Skin epidermis (tissue), 12 donors: ENCODE results near the gene WSB2.
"Not testable (repeated sequence)": the region's sequence is repeated elsewhere in the genome, so short reads cannot be mapped to it uniquely, and the experiment has no call there.

ENCODE experiments used
- H3K27ac ChIP-seq, 21 experiments: fragments of 200-600 bp; sonication (generic) in 11 of 21; one replicate each; pipeline ENCODE4 v1.5.0; 2020; ENCODE audit warnings: mild to moderate bottlenecking in 3 of 21, inconsistent platforms in 2 of 21, moderate library complexity in 2 of 21
- H3K4me3 ChIP-seq, 7 experiments: fragments of 200-600 bp; sonication (generic) in 2 of 7; one replicate each; pipeline ENCODE4 v1.5.0; 2020; ENCODE audit warnings: inconsistent platforms in 2 of 7, mild to moderate bottlenecking in 2 of 7, moderate library complexity in 1 of 7

WSB2 gene

GRCh38 chr12:118061011-118061872 lies at the start of gene WSB2:
Gene WSB2, minus strand, starts transcription at chr12:118061179. Its CDS starts 131 bp downstream, at chr12:118061048.
- Histone ChIP-seq H3K27ac (peak within 1 kb of the TSS; percentile 87 to 99 (median 95)), H3K4me3 (peak within 1 kb of the TSS; percentile 67 to 97 (median 71))

- Histone ChIP-seq H3K27ac (no peak overlapping the region), H3K4me3 (no peak overlapping the region)
Observed at GRCh38 chr12:118109088-118109487, 48.1 kb upstream of the WSB2 start.

DNA sequence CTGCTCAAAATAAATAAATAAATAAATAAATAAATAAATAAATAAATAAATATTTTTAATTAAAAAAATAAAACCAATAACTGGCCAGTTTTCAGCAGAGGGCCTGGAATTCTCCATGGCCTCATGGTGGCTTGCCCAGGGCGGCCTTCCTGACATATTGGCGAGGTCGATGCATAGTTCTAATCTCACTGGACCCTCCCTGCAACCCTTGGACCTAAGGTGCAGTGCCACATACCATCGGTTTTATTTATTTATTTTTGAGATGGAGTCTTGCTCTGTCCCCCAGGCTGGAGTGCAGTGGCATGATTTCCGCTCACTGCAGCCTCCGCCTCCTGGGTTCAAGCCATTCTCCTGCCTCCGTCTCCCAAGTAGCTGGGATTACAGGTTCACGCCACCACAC lies 46.7 kb upstream of the WSB2 start:
- H3K27ac ChIP-seq: no peak overlapping the region

GRCh38 chr12:118107011-118107410 lies 46.0 kb upstream of the WSB2 start:
- H3K27ac ChIP-seq: no peak overlapping the region

More for the DNA sequence above, 46.7 kb upstream of the WSB2 start:
- H3K4me3 ChIP-seq: no peak overlapping the region

DNA sequence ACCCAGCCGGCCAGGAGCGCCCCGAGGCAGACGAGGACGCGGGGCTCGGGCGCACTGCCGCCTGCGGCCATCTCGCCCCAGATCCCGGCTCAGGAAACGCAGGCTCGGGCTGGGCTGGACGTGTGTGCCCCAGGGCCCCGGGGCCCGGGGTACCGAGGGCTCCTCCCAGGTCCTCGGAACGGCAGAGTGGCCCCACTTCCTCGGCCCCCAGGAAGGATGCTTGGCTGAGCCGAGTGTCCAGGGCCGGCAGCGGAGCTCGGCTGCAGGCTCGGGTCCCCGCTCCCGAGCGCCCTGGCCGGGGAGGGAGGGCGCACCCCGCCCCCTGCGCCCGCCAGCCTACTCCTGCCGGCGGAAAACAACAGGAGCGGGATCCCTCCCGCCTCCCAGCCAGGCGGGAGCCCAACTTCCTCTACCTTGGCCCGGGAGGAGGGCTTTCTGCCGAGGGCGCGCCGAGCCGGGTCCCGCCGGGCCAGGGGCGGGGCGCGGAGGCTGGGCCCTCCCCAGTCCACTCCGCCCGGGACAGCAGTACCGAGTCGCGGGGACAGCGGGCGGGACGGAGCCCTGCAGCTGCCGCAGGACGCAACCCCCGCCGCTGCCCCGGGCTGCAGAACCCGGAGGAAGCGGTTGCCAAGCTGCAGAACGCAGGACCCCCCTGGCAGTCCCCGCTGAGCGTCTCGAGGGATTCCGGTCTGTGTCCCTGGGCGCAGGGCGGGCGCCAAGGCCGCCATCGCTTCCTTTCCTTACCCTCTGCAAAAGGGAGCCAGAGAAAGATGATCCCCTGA lies 42.8 kb upstream of the WSB2 start, which contains the start of gene VSIG10:
VSIG10 (minus strand) TSS at position 411 of the 782 bp plus-strand sequence; CDS start at position 71, 340 bp downstream.
- Histone ChIP-seq H3K4me3 (peak within 1 kb of the TSS; percentile 67 to 85 (median 72)), H3K27ac (peak within 1 kb of the TSS; percentile 4 to 85 (median 64))

More at GRCh38 chr12:118107011-118107410, 46.0 kb upstream of the WSB2 start:
- no peak overlapping the region for H3K4me3 ChIP-seq

DNA sequence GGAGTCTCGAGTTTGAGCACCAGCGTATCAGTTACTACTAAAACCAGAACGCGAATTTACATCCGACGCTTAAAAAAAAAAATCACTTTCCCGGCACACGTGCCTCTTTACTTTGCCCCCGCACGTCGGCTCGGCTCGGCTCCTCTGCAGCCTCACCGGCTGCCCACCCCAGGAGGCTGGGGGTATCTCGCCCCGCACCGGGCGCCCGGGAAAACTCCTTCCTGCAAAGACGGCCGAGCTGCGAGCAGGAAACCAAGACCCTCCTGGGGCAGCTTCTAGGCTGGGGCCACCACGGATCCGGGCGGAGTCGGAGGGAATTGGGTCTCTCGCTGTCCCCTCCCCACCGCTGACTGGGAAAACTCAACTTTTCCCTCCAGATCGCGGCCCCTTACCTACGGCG lies 42.2 kb upstream of the WSB2 start:
- Histone ChIP-seq H3K27ac (peak overlapping the region; percentile 4 to 85 (median 64)), H3K4me3 (peak overlapping the region; percentile 67 to 85 (median 72))

DNA sequence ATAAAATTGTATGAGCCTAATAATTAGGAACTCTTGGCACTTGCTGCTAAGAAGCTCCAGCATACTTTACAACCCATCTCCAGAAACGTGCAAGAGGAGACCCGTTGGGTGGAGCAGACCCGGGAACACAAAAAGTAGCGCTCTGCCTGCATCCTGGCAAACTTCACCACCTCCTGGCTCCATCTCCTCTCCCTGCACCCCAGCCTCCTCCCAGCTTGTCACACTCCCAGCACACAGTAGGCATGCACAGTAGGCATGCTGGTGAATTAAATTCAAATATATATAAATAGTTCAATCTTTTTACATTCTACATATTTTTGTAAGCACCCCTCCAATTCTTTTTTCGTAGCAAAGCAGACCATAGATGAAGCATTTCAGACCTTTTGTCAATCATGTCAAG lies 41.6 kb upstream of the WSB2 start:
- H3K27ac ChIP-seq: peak overlapping the region in 1 of 21 experiments; percentile 75

DNA sequence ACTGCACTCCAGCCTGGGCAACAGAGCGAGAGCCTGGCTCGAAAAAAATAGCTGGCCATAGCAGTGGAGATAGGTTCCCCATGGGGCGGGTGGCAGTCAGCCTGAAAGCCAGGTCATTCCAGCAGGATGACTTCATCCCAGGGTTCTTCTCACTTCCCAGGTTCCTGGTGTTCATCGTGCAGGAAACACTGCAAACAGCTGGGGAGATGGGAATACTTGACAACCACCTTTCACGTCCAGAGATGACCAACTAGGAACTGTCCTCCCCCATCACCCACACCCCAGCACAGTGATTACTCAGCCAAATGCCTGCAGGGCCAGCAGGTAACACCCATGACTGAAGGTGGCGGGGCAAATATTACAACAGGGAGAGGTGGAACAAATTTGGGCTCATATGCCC lies 41.1 kb upstream of the WSB2 start:
- Histone ChIP-seq H3K27ac (no peak overlapping the region), H3K4me3 (no peak overlapping the region)

More for the DNA sequence above, 41.6 kb upstream of the WSB2 start:
- peak overlapping the region in 5 of 7 experiments; percentile 70 to 85 (median 72) for H3K4me3 ChIP-seq

- Histone ChIP-seq H3K4me3 (no peak overlapping the region), H3K27ac (no peak overlapping the region)
Observed at GRCh38 chr12:118101051-118101450, 40.1 kb upstream of the WSB2 start.

- Histone ChIP-seq H3K27ac (no peak overlapping the region), H3K4me3 (no peak overlapping the region)
Observed at GRCh38 chr12:118098911-118099671, 38.1 kb upstream of the WSB2 start.

- Histone ChIP-seq H3K4me3 (no peak overlapping the region), H3K27ac (no peak overlapping the region)
Observed at GRCh38 chr12:118098401-118098800, 37.4 kb upstream of the WSB2 start.

DNA sequence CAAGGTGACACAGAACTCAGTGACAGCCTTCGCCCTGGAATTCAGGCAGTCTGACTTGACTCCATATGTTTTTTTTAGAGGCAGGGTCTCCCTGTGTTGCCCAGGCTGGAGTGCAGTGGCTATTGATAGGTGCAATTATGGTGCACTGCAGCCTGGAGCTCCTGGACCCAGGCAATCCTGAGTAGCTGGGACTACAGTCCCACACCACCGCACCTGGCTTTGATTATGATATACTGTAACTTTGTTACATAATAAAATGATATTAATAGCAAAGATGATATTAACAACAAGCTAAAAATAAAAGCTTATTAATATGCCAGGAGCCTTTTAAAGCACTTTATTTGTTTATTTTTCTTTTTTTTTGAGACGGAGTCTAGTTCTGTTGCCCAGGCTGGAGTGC lies 33.1 kb upstream of the WSB2 start:
- H3K4me3 ChIP-seq: no peak overlapping the region
- H3K27ac ChIP-seq: no peak overlapping the region

DNA sequence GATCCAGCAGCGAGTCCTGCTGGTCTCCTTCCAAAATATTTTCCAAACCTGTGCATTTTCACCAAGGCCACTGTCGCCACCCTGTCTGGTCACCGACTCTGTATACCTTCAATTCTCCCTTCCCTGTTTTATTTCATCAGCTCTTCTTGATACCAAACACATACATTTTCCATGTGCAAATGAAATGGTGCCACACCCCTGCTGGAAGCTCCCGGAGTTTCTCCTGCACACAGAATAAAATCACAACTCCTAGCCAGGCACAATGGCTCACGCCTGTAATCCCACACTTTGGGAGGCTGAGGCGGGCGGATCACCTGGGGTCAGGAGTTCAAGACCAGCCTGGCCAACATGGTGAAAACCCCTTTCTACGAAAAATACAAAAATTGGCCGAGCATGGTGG lies 28.8 kb upstream of the WSB2 start:
- Histone ChIP-seq H3K27ac (no peak overlapping the region), H3K4me3 (no peak overlapping the region)

- Histone ChIP-seq H3K4me3 (no peak overlapping the region), H3K27ac (no peak overlapping the region)
Observed at GRCh38 chr12:118082161-118082560, 21.2 kb upstream of the WSB2 start.

GRCh38 chr12:118081521-118081920 lies 20.5 kb upstream of the WSB2 start:
- not testable (repeated sequence) for H3K4me3 ChIP-seq, H3K27ac ChIP-seq

GRCh38 chr12:118073768-118074167 lies 12.8 kb upstream of the WSB2 start:
- Histone ChIP-seq H3K4me3 (no peak overlapping the region), H3K27ac (no peak overlapping the region)

DNA sequence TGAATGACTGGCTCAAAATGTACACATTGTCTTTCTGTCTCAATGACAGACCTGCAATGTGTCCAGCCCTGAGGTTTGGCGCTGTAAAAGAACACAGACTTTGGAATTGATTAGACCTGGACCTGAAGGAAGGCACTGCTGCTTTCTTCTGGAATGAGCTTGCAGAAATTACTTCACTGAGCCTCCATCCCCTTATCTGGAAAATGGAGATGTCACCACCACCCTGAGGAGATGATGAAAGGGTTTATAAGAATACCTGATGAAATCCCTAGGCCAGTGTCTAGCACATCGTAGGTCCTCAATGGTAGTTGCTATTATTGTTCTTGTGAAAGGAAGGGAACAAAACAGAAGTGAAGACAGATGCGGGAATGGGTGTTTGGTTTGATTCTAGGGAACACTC lies 9.7 kb upstream of the WSB2 start:
- Histone ChIP-seq H3K4me3 (no peak overlapping the region), H3K27ac (no peak overlapping the region)

GRCh38 chr12:118068445-118068844 lies 7.5 kb upstream of the WSB2 start:
- H3K27ac ChIP-seq: no peak overlapping the region
- H3K4me3 ChIP-seq: no peak overlapping the region

DNA sequence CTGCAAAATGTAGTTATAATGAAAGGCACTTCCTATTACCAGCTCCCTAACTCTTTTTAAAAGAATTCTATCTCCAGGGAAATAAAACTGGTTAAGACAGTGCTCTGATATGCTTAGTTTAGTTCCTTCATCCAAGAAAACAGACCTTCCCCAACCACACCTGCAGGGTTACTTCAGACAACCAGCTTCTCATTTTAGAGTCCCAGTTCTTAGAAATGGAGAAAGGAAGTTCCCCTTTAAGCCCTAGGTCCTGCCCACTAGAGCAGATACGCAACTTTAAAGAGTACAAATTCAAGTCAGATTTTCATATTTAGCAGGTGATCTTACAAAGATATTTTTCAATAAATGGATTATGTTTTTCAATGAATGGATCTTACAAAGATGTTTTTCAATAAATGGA lies 4.4 kb upstream of the WSB2 start:
- no peak overlapping the region for H3K4me3 ChIP-seq
- H3K27ac ChIP-seq: peak overlapping the region in 1 of 21 experiments; percentile 15

GRCh38 chr12:118064608-118065007 lies 3.6 kb upstream of the WSB2 start:
- no peak overlapping the region for H3K4me3 ChIP-seq
- H3K27ac ChIP-seq: peak overlapping the region in 2 of 21 experiments; percentile 8 to 22
